HepG2 (cell line): ENCODE results near the gene CFAP221. TPM values are rescaled to one million over a fixed set of nuclear protein-coding genes. Genes with fewer than 3 reads are reported as not detected.

Experiments used
- ARID2 ChIP-seq: sonication (generic); formaldehyde crosslinking; IDR thresholded peaks from 2 replicates; pipeline ENCODE4 v1.8.1; 2022; ENCODE audit warnings: mild to moderate bottlenecking, missing genetic modification reagents, borderline replicate concordance
- HOXA3 ChIP-seq: sonication (generic); formaldehyde crosslinking; IDR thresholded peaks from 2 replicates; pipeline ENCODE4 v1.5.0; 2020; ENCODE audit warnings: missing genetic modification reagents
- KDM5A ChIP-seq: fragments of 200-600 bp; sonication (generic); IDR thresholded peaks from 2 replicates; pipeline ENCODE4 v1.7.0; 2018; ENCODE audit warnings: antibody characterized with exemption, mild to moderate bottlenecking, low read length, borderline replicate concordance
- POGZ ChIP-seq: sonication (generic); formaldehyde crosslinking; IDR thresholded peaks from 2 replicates; pipeline ENCODE4 v1.4.0; 2020; ENCODE audit warnings: mild to moderate bottlenecking, missing genetic modification reagents
- POLR2AphosphoS5 ChIP-seq: IDR thresholded peaks from 2 replicates; pipeline ENCODE4 v1.6.1; 2012; ENCODE audit warnings: low read depth, low read length
- ZNF124 ChIP-seq: sonication (generic); formaldehyde crosslinking; IDR thresholded peaks from 2 replicates; pipeline ENCODE4 v1.4.0; 2020; ENCODE audit warnings: missing genetic modification reagents
- ZNF274 ChIP-seq: sonication (generic); formaldehyde crosslinking; IDR thresholded peaks from 2 replicates; pipeline ENCODE4 v1.5.1; 2020; ENCODE audit warnings: mild to moderate bottlenecking, missing genetic modification reagents
- ZNF543 ChIP-seq: sonication (generic); formaldehyde crosslinking; IDR thresholded peaks from 2 replicates; pipeline ENCODE4 v1.4.0; 2020; ENCODE audit warnings: mild to moderate bottlenecking, missing genetic modification reagents
- ZNF644 ChIP-seq: IDR thresholded peaks from 2 replicates; pipeline ENCODE4 v1.6.1; 2016; ENCODE audit warnings: low read depth
- ZNF768 ChIP-seq: sonication (generic); formaldehyde crosslinking; IDR thresholded peaks from 2 replicates; pipeline ENCODE4 v1.4.0; 2020; ENCODE audit warnings: missing genetic modification reagents
- ZNF878 ChIP-seq: sonication (generic); formaldehyde crosslinking; IDR thresholded peaks from 2 replicates; pipeline ENCODE4 v1.8.1; 2023; ENCODE audit warnings: mild to moderate bottlenecking, missing genetic modification reagents, moderate library complexity
- polyA plus RNA-seq, 8 experiments: library from polyadenylated mRNA; depleted of rRNA in 3 of 8; stranded (reverse) in 7 of 8; unstranded in 1 of 8; fragments of >200 nt; fragmentation: Illumina TruSeq in 4 of 8; extraction: Trizol in 4 of 8; gene quantifications; 2 replicates each; pipeline versions ENCODE4 v1.2.1 to v1.2.3, GENCODE V29; 2011 to 2016; ENCODE audit warnings: low read depth in 4 of 8, missing spikeins in 1 of 8, mixed read lengths in 1 of 8; ENCODE audit not compliant: insufficient read depth in 1 of 8
- total RNA-seq, 5 experiments: library from RNA; depleted of rRNA; stranded (reverse); fragments of >200 nt; fragmentation: Illumina TruSeq; extraction: Trizol; gene quantifications; 2 replicates each; pipeline ENCODE4 v1.2.3, GENCODE V29; 2016; ENCODE audit warnings: low read depth in 1 of 5
- TF ChIP-seq, protein P1 (sequence below): sonication (generic); formaldehyde crosslinking; IDR thresholded peaks from 2 replicates; pipeline ENCODE4 v1.4.0; 2020; ENCODE audit warnings: mild to moderate bottlenecking, missing genetic modification reagents
- TF ChIP-seq, protein P2 (sequence below): sonication (generic); formaldehyde crosslinking; IDR thresholded peaks from 2 replicates; pipeline ENCODE4 v1.5.0; 2020; ENCODE audit warnings: mild to moderate bottlenecking, missing genetic modification reagents
- TF ChIP-seq, protein P3 (sequence below): sonication (generic); formaldehyde crosslinking; IDR thresholded peaks from 2 replicates; pipeline ENCODE4 v1.8.1; 2023; ENCODE audit warnings: mild to moderate bottlenecking, missing genetic modification reagents
- TF ChIP-seq, protein P4 (sequence below): sonication (generic); formaldehyde crosslinking; IDR thresholded peaks from 2 replicates; pipeline ENCODE4 v1.5.0; 2020; ENCODE audit warnings: mild to moderate bottlenecking, missing genetic modification reagents
- TF ChIP-seq, protein P5 (sequence below): IDR thresholded peaks from 2 replicates; pipeline ENCODE4 v1.6.1; 2016; ENCODE audit warnings: low read depth, borderline replicate concordance

The CFAP221 gene
- total and polyA plus RNA-seq, 2 of the 13 experiments (the other 11 are each of a cell fraction or from before 2014, with no cell fraction given), result not detected

DNA sequence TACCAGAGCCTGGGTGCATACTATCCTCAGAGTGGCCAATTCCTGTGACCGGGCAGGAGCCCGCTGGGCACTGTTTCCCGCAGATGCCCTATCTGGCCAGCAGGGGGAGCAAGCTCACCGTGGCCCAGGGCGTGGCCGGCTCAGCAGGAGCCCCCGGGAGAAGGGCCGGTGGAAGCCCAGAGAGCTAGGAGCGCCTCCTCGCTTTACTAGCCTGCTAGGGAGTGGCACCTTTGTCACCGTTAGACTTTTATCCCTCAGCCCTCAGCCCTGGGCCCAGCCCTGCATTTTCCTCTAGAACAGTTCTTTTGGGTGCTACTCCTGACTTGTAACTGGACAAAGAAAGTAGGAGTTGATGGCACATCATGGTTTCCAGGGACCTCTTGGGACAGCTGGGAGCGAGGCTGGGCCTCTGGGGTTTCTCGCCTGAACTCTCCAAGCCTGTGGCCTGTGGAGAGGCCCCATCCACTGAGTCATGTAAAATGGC is 158.7 kb downstream of the CFAP221 start (continued):
- TF ChIP-seq, protein P1, sequence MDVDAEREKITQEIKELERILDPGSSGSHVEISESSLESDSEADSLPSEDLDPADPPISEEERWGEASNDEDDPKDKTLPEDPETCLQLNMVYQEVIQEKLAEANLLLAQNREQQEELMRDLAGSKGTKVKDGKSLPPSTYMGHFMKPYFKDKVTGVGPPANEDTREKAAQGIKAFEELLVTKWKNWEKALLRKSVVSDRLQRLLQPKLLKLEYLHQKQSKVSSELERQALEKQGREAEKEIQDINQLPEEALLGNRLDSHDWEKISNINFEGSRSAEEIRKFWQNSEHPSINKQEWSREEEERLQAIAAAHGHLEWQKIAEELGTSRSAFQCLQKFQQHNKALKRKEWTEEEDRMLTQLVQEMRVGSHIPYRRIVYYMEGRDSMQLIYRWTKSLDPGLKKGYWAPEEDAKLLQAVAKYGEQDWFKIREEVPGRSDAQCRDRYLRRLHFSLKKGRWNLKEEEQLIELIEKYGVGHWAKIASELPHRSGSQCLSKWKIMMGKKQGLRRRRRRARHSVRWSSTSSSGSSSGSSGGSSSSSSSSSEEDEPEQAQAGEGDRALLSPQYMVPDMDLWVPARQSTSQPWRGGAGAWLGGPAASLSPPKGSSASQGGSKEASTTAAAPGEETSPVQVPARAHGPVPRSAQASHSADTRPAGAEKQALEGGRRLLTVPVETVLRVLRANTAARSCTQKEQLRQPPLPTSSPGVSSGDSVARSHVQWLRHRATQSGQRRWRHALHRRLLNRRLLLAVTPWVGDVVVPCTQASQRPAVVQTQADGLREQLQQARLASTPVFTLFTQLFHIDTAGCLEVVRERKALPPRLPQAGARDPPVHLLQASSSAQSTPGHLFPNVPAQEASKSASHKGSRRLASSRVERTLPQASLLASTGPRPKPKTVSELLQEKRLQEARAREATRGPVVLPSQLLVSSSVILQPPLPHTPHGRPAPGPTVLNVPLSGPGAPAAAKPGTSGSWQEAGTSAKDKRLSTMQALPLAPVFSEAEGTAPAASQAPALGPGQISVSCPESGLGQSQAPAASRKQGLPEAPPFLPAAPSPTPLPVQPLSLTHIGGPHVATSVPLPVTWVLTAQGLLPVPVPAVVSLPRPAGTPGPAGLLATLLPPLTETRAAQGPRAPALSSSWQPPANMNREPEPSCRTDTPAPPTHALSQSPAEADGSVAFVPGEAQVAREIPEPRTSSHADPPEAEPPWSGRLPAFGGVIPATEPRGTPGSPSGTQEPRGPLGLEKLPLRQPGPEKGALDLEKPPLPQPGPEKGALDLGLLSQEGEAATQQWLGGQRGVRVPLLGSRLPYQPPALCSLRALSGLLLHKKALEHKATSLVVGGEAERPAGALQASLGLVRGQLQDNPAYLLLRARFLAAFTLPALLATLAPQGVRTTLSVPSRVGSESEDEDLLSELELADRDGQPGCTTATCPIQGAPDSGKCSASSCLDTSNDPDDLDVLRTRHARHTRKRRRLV, result no peak
- TF ChIP-seq ZNF878 (CRISPR knock-in tag) (no peak), ZNF543 (CRISPR knock-in tag) (no peak), POLR2AphosphoS5 (no peak), ZNF768 (CRISPR knock-in tag) (peak; percentile 65; the same call in 1 of the 2 replicates), ZNF124 (no peak), KDM5A (no peak), ZNF644 (CRISPR knock-in tag) (no peak), ARID2 (CRISPR knock-in tag) (0 out of 2 replicates have a peak, but pooled peaks have one; percentile 52), POGZ (CRISPR knock-in tag) (0 out of 2 replicates have a peak, but pooled peaks have one; percentile 27), ZNF274 (CRISPR knock-in tag) (peak; percentile 63; the same call in 1 of the 2 replicates), HOXA3 (CRISPR knock-in tag) (peak; percentile 39; the same call in 1 of the 2 replicates)
- TF ChIP-seq, protein P2, sequence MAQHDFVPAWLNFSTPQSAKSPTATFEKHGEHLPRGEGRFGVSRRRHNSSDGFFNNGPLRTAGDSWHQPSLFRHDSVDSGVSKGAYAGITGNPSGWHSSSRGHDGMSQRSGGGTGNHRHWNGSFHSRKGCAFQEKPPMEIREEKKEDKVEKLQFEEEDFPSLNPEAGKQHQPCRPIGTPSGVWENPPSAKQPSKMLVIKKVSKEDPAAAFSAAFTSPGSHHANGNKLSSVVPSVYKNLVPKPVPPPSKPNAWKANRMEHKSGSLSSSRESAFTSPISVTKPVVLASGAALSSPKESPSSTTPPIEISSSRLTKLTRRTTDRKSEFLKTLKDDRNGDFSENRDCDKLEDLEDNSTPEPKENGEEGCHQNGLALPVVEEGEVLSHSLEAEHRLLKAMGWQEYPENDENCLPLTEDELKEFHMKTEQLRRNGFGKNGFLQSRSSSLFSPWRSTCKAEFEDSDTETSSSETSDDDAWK (CRISPR knock-in tag), result no peak
- TF ChIP-seq, protein P3, sequence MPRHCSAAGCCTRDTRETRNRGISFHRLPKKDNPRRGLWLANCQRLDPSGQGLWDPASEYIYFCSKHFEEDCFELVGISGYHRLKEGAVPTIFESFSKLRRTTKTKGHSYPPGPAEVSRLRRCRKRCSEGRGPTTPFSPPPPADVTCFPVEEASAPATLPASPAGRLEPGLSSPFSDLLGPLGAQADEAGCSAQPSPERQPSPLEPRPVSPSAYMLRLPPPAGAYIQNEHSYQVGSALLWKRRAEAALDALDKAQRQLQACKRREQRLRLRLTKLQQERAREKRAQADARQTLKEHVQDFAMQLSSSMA (CRISPR knock-in tag), result no peak
- TF ChIP-seq, protein P4, sequence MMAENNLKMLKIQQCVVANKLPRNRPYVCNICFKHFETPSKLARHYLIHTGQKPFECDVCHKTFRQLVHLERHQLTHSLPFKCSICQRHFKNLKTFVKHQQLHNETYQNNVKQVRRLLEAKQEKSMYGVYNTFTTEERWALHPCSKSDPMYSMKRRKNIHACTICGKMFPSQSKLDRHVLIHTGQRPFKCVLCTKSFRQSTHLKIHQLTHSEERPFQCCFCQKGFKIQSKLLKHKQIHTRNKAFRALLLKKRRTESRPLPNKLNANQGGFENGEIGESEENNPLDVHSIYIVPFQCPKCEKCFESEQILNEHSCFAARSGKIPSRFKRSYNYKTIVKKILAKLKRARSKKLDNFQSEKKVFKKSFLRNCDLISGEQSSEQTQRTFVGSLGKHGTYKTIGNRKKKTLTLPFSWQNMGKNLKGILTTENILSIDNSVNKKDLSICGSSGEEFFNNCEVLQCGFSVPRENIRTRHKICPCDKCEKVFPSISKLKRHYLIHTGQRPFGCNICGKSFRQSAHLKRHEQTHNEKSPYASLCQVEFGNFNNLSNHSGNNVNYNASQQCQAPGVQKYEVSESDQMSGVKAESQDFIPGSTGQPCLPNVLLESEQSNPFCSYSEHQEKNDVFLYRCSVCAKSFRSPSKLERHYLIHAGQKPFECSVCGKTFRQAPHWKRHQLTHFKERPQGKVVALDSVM (CRISPR knock-in tag), result no peak
- TF ChIP-seq, protein P5, sequence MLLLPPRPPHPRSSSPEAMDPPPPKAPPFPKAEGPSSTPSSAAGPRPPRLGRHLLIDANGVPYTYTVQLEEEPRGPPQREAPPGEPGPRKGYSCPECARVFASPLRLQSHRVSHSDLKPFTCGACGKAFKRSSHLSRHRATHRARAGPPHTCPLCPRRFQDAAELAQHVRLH (CRISPR knock-in tag), result peak; percentile 88; the same call in 1 of the 2 replicates
